A549 (cell line): ENCODE measurements around the gene GGA2.

Experiments used
- CEBPB ChIP-seq, 2 experiments: fragments of >200 bp in 1 of 2; sonication (Bioruptor Twin) in 1 of 2; formaldehyde crosslinking in 1 of 2; IDR thresholded peaks; 2 replicates each; pipeline ENCODE4 v1.6.1; 2012 to 2016
- EHMT2 ChIP-seq: fragments of 200-600 bp; sonication (generic); IDR thresholded peaks from 2 replicates; pipeline ENCODE4 v1.6.1; 2016; ENCODE audit warnings: antibody characterized with exemption, low read depth, mild to moderate bottlenecking, moderate library complexity
- HDAC2 ChIP-seq: fragments of 200-600 bp; sonication (generic); IDR thresholded peaks from 2 replicates; pipeline ENCODE4 v1.6.1; 2016
- JUN ChIP-seq, 2 experiments: fragments of >200 bp; sonication (Bioruptor Twin); formaldehyde crosslinking; IDR thresholded peaks; 2 replicates in 1 of 2; 3 replicates in 1 of 2; pipeline ENCODE4 v1.6.1; 2016 to 2017
- KDM1A ChIP-seq: fragments of 200-600 bp; sonication (generic); IDR thresholded peaks from 2 replicates; pipeline ENCODE4 v1.6.1; 2016; ENCODE audit warnings: low read depth, mild to moderate bottlenecking
- POLR2A ChIP-seq: IDR thresholded peaks from 2 replicates; pipeline ENCODE4 v1.6.1; 2012; ENCODE audit warnings: mild to moderate bottlenecking, low read length
- RAD21 ChIP-seq, 2 experiments: fragments of >200 bp in 1 of 2; sonication (Bioruptor Twin) in 1 of 2; formaldehyde crosslinking in 1 of 2; IDR thresholded peaks in 1 of 2; conservative IDR thresholded peaks in 1 of 2; 2 replicates in 1 of 2; 3 replicates in 1 of 2; pipeline ENCODE4 v1.6.1; 2012 to 2018; ENCODE audit warnings: inconsistent platforms in 1 of 2
- RFX5 ChIP-seq: fragments of 450-650 bp; IDR thresholded peaks from 2 replicates; pipeline ENCODE4 v1.7.1; 2014; ENCODE audit warnings: antibody characterized with exemption, mild to moderate bottlenecking, moderate library complexity
- RNF2 ChIP-seq: fragments of 200-600 bp; sonication (generic); IDR thresholded peaks from 2 replicates; pipeline ENCODE4 v1.6.1; 2016; ENCODE audit warnings: low read depth, mild to moderate bottlenecking, antibody characterized with exemption, moderate library complexity, borderline replicate concordance
- TF ChIP-seq, protein P1 (sequence below): fragments of >200 bp; sonication (Bioruptor Twin); formaldehyde crosslinking; IDR thresholded peaks from 3 replicates; pipeline ENCODE4 v1.5.1; 2016

GRCh38 chr16:23423496-23424049, 86.7 kb downstream of the GGA2 start:
- TF ChIP-seq, protein P1, sequence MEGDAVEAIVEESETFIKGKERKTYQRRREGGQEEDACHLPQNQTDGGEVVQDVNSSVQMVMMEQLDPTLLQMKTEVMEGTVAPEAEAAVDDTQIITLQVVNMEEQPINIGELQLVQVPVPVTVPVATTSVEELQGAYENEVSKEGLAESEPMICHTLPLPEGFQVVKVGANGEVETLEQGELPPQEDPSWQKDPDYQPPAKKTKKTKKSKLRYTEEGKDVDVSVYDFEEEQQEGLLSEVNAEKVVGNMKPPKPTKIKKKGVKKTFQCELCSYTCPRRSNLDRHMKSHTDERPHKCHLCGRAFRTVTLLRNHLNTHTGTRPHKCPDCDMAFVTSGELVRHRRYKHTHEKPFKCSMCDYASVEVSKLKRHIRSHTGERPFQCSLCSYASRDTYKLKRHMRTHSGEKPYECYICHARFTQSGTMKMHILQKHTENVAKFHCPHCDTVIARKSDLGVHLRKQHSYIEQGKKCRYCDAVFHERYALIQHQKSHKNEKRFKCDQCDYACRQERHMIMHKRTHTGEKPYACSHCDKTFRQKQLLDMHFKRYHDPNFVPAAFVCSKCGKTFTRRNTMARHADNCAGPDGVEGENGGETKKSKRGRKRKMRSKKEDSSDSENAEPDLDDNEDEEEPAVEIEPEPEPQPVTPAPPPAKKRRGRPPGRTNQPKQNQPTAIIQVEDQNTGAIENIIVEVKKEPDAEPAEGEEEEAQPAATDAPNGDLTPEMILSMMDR: no peak
- peak in 1 of 2 experiments; percentile 42; a peak in 2 of 5 replicates for TF ChIP-seq JUN (IDR thresholded peaks at IDR 0.05)
- TF ChIP-seq RNF2: no peak
- TF ChIP-seq RAD21 (conservative IDR thresholded peaks at IDR 0.05 in 1 of 2, IDR thresholded peaks at IDR 0.05 in 1 of 2): 0 out of 5 replicates have a peak, but pooled peaks of 1 of the 2 experiments have one; percentile 11
- TF ChIP-seq HDAC2: no peak
- no peak for TF ChIP-seq EHMT2
- no peak for TF ChIP-seq KDM1A
- TF ChIP-seq CEBPB (IDR thresholded peaks at IDR 0.05): peak in 1 of 2 experiments; percentile 42; a peak in 1 of 4 replicates
- no peak for TF ChIP-seq RFX5
- TF ChIP-seq POLR2A: no peak
